Coronary artery (tissue), 2 donors: Measurements from ENCODE around the gene PRR4.

Experiments used
- DNase-seq: peaks from one replicate; pipeline ENCODE4 v3.0.0-alpha.2; 2017; ENCODE audit warnings: low spot score
- H3K27ac ChIP-seq, 2 donors: fragments of 200-600 bp; sonication (generic); one replicate each; pipeline ENCODE4 v1.5.1; 2016 to 2019
- H3K4me3 ChIP-seq: fragments of 200-600 bp; sonication (generic); 2 replicates; pipeline ENCODE4 v1.5.1; 2016; ENCODE audit warnings: mild to moderate bottlenecking, moderate library complexity
- TF ChIP-seq, protein P1 (sequence below): fragments of 200-600 bp; sonication (generic); IDR thresholded peaks from one replicate; pipeline ENCODE4 v1.5.1; 2019; ENCODE audit warnings: antibody characterized with exemption

Gene PRR4

DNA sequence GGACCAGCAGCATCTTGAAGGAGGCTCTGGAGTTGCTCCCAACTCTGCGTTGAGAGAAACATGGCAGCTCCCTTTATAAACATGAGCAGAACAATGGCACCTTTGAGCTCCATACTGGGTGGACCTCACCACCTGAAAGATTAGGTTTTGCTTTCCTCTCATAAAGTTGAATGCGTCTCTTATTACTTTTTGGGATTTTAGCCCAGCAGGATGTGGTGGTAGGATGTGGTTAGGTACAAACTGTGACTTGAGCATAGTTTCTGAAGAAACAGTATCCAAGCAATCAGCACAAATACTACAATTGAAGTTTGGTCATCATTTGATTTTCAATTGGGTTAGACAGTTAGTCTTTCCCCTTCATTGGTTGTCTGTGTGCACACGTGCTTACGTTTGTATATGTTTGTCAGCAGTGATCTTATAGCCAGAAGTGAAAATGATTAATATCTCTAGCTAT is at the start of gene PRR4:
Gene PRR4, minus strand, starts transcription at position 51 of the 454 bp plus-strand sequence. Its CDS starts 38 bp downstream, at position 13.
- DNase-seq = no peak
- TF ChIP-seq, protein P1, sequence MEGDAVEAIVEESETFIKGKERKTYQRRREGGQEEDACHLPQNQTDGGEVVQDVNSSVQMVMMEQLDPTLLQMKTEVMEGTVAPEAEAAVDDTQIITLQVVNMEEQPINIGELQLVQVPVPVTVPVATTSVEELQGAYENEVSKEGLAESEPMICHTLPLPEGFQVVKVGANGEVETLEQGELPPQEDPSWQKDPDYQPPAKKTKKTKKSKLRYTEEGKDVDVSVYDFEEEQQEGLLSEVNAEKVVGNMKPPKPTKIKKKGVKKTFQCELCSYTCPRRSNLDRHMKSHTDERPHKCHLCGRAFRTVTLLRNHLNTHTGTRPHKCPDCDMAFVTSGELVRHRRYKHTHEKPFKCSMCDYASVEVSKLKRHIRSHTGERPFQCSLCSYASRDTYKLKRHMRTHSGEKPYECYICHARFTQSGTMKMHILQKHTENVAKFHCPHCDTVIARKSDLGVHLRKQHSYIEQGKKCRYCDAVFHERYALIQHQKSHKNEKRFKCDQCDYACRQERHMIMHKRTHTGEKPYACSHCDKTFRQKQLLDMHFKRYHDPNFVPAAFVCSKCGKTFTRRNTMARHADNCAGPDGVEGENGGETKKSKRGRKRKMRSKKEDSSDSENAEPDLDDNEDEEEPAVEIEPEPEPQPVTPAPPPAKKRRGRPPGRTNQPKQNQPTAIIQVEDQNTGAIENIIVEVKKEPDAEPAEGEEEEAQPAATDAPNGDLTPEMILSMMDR = no peak
- Histone ChIP-seq H3K27ac (no peak within 1 kb of the TSS), H3K4me3 (no peak within 1 kb of the TSS)

- TF ChIP-seq, protein P1 = no peak
- DNase-seq = no peak
- no peak overlapping the region for H3K4me3 ChIP-seq
- no peak overlapping the region for H3K27ac ChIP-seq
These were observed 47.6 kb upstream of the PRR4 start for GRCh38 chr12:10896854-10897253.

DNA sequence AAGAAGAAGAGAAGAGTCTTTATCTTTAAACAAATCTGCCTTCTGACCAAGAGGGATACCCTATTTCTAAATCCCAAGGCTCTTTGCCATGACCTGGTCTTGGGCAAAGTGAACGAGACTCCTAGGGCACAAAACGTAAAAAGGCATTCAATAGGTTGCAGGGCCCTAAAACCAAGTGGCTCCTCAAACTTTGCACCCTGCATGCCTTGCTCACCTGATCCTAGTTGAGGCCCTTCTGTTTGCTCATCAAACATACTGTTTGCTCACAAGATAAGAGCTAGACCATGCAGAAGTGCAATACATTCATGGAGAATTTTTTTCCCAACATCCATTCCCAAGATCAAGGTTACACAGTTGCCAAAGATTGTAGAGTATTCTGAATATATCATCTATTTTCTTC is 42.7 kb upstream of the PRR4 start:
- DNase-seq = no peak
- TF ChIP-seq, protein P1 = no peak

DNA sequence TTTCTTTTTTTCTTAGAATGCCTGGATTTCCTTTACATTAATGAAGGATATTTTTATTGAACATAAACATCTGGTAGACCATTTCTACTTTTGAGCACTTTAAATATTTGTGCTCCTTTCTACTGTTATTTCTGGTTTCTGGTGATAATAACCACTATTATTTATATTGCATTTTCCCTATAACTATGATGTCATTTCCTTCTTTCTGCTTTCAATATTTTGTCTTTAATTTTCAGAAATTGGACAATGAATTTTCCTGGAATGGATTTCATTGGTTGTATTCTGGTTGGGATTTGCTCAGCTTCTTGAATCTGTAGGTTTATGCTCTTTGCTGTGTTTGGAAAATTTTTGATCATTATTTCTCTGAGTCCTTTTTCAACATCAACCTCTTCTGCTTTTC is 40.0 kb upstream of the PRR4 start:
- Histone ChIP-seq H3K4me3 (no peak overlapping the region), H3K27ac (no peak overlapping the region)
- TF ChIP-seq, protein P1 = no peak
- no peak for DNase-seq

More for the DNA sequence above, 42.7 kb upstream of the PRR4 start:
- Histone ChIP-seq H3K4me3 (no peak overlapping the region), H3K27ac (no peak overlapping the region)

DNA sequence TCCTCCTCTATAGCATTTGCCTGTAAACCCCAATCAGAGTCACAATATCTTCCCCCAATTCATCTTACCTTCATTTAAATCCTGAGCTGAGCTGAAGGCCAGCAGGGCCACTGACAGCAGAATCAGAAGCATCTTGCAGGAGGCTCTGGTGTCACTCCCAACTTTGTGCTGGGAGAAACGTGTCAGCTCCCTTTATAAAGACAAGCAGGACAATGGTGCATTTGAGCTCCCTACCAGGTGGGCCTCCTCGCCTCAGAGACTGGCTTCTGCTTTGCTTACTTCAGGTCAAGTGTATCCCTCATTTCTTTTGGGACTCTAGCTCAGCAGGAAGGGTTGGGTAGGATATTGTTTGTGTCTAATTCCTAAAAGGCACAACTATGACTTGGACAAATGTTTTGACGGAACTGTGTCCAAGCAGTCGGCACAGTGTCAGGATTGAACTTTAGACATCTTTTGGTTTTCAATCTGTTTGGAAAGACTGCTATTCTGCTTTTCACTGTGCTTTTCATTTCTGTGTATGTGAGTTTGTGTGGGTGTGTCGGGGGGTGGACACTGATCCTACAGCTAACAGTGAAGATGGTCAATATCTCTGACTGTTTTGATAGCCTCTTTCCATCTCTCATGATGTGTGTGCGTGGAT is 34.9 kb upstream of the PRR4 start, which contains the start of gene PRH1:
Gene PRH1, minus strand, starts transcription at position 170 of the 640 bp plus-strand sequence. Its CDS starts 38 bp downstream, at position 132.
- H3K4me3 ChIP-seq = no peak within 1 kb of the TSS
- H3K27ac ChIP-seq = no peak within 1 kb of the TSS
- TF ChIP-seq, protein P1 = no peak
- DNase-seq = no peak

GRCh38 chr12:10873378-10873777 is 24.1 kb upstream of the PRR4 start:
- no peak overlapping the region for H3K4me3 ChIP-seq
- DNase-seq = no peak
- no peak overlapping the region for H3K27ac ChIP-seq
- TF ChIP-seq, protein P1 = no peak

DNA sequence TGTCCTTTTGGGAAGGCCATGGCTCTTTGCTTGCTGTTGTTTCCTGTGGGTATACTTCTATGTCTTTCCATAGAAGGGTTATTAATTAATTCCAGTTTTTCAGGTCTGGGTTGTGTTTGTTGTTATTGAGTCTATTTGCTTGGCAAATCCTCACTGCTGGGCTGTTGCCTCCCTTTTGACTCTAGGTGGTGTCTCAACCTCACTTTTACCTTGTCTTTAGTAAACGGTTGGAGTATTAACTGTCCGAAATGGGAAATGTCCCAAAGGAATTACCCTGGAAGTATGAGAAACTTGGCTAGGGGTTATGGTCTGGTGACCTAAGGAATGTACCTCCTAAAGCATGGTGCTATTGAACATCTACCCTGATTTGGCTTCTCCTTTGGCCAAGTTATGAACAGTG is 18.1 kb upstream of the PRR4 start:
- H3K27ac ChIP-seq = no peak overlapping the region
- no peak for DNase-seq
- no peak overlapping the region for H3K4me3 ChIP-seq
- TF ChIP-seq, protein P1 = no peak
